ENCODE measurements around the gene SUGCT.

- TF ChIP-seq CTCF (conservative IDR thresholded peaks at IDR 0.05; ENCODE audit: low read length) (no peak; the same call in 1 of the 2 replicates), EZH2phosphoT487 (IDR thresholded peaks at IDR 0.05; ENCODE audit: borderline replicate concordance) (no peak)
Observed at GRCh38 chr7:40483630-40484029, 348.8 kb downstream of the SUGCT start.
